Breast epithelium (tissue), 4 donors: ENCODE measurements around the gene TIMM22. TPM values are rescaled to one million over a fixed set of nuclear protein-coding genes. Genes with fewer than 3 reads are reported as not detected.

Experiments
- DNase-seq, 2 donors: peaks; one replicate each; pipeline ENCODE4 v3.0.0-alpha.2; 2019; ENCODE audit warnings: low spot score in 2 of 2
- H3K27ac ChIP-seq, 2 donors: fragments of 200-600 bp; sonication (generic) in 1 of 2; one replicate each; pipeline ENCODE4 v1.5.1; 2016 to 2019; ENCODE audit warnings: mild to moderate bottlenecking in 1 of 2
- H3K27me3 ChIP-seq, 2 donors: fragments of 200-600 bp; sonication (generic) in 1 of 2; one replicate each; pipeline versions ENCODE4 v1.5.1 to v1.6.0; 2017 to 2019; ENCODE audit warnings: control low read depth in 1 of 2, mild to moderate bottlenecking in 1 of 2
- H3K36me3 ChIP-seq: fragments of 200-600 bp; one replicate; pipeline ENCODE4 v1.5.1; 2019
- H3K4me1 ChIP-seq, 2 donors: fragments of 200-600 bp; sonication (generic); one replicate each; pipeline ENCODE4 v1.5.1; 2016 to 2019; ENCODE audit warnings: control low read depth in 1 of 2
- H3K4me3 ChIP-seq, 3 donors: fragments of 200-600 bp; sonication (generic); 1 replicate in 2 of 3; 2 replicates in 1 of 3; pipeline ENCODE4 v1.5.1; 2016 to 2019; ENCODE audit warnings: mild to moderate bottlenecking in 3 of 3, moderate library complexity in 2 of 3
- H3K9me3 ChIP-seq, 2 donors: fragments of 200-600 bp; sonication (generic) in 1 of 2; one replicate each; pipeline ENCODE4 v1.5.1; 2016 to 2019; ENCODE audit warnings: control low read depth in 1 of 2
- CTCF ChIP-seq, 3 donors: fragments of 450-650 bp; IDR thresholded peaks; one replicate each; pipeline ENCODE4 v1.5.1; 2016 to 2017; ENCODE audit warnings: antibody characterized with exemption in 3 of 3, mild to moderate bottlenecking in 3 of 3, moderate library complexity in 3 of 3
- POLR2A ChIP-seq: fragments of 450-650 bp; IDR thresholded peaks from one replicate; pipeline ENCODE4 v1.6.1; 2016; ENCODE audit warnings: antibody characterized with exemption, mild to moderate bottlenecking, moderate library complexity
- POLR2AphosphoS5 ChIP-seq, 3 donors: sonication (generic); formaldehyde crosslinking; IDR thresholded peaks; one replicate each; pipeline ENCODE4 v1.6.1; 2017; ENCODE audit warnings: antibody characterized with exemption in 3 of 3
- intact Hi-C: fragments of 100-400 bp; cut with DNase I; formaldehyde crosslinking; loops from one replicate; pipeline ENCODE4 v1.15.1; 2023; ENCODE audit warnings: low total_unique reads
- total RNA-seq, 3 donors: library from RNA; depleted of rRNA; stranded (reverse); fragments of >200 nt; gene quantifications; one replicate each; pipeline ENCODE4 v1.1.0, GENCODE V29; 2016

TIMM22 gene
- total RNA-seq, 3 donors from 2014 or later, result 10.1 to 12.0 (median 10.8) TPM

- Histone ChIP-seq H3K4me1 (peaks cover 11 to 24% of the 10 kb centered on the region in 2 donors), H3K9me3 (no peaks in the 10 kb centered on the region), H3K36me3 (no peaks in the 10 kb centered on the region), H3K27ac (peak overlapping the region in 1 of 2 donors; percentile 76), H3K4me3 (no peak overlapping the region), H3K27me3 (no peaks in the 10 kb centered on the region)
- TF ChIP-seq CTCF (IDR thresholded peaks at IDR 0.05), result no peak
- TF ChIP-seq POLR2A, result no peak
- no peak for DNase-seq
- intact Hi-C loops, result no loop called here
These were observed 6.7 kb downstream of the TIMM22 start for GRCh38 chr17:1003633-1003971.

GRCh38 chr17:1003972-1004768, 7.2 kb downstream of the TIMM22 start:
- TF ChIP-seq CTCF (IDR thresholded peaks at IDR 0.05), result no peak
- TF ChIP-seq POLR2A, result no peak
- no peak for TF ChIP-seq POLR2AphosphoS5 (IDR thresholded peaks at IDR 0.05)
- H3K4me3 ChIP-seq, result no peak overlapping the region
- no peaks in the 10 kb centered on the region for H3K36me3 ChIP-seq
- intact Hi-C loops, result no loop called here
- H3K4me1 ChIP-seq, result peaks cover 11 to 21% of the 10 kb centered on the region in 2 donors
- H3K27ac ChIP-seq, result peak overlapping the region; percentile 29 to 76
- DNase-seq, result no peak
- H3K9me3 ChIP-seq, result no peaks in the 10 kb centered on the region
- H3K27me3 ChIP-seq, result no peaks in the 10 kb centered on the region

- Histone ChIP-seq H3K9me3 (no peaks in the 10 kb centered on the region), H3K36me3 (no peaks in the 10 kb centered on the region), H3K4me1 (peaks cover 11 to 21% of the 10 kb centered on the region in 2 donors), H3K27me3 (no peaks in the 10 kb centered on the region), H3K4me3 (no peak overlapping the region), H3K27ac (peak overlapping the region; percentile 73 to 76)
- TF ChIP-seq POLR2AphosphoS5 (IDR thresholded peaks at IDR 0.05) (no peak), POLR2A (no peak), CTCF (IDR thresholded peaks at IDR 0.05) (no peak)
- intact Hi-C loops, result no loop called here
- DNase-seq, result no peak
These were observed 7.9 kb downstream of the TIMM22 start for GRCh38 chr17:1004769-1005295.

- no peaks in the 10 kb centered on the region for H3K9me3 ChIP-seq
- peak; percentile 58 to 75 for DNase-seq
- no peaks in the 10 kb centered on the region for H3K27me3 ChIP-seq
- TF ChIP-seq POLR2A (no peak), POLR2AphosphoS5 (IDR thresholded peaks at IDR 0.05) (peak in 2 of 3 donors; percentile 29 to 33)
- peak overlapping the region in 2 of 3 donors; percentile 0 to 25 for H3K4me3 ChIP-seq
- peak overlapping the region; percentile 73 to 76 for H3K27ac ChIP-seq
- no peaks in the 10 kb centered on the region for H3K36me3 ChIP-seq
- intact Hi-C loops, result no loop called here
- peaks cover 11 to 21% of the 10 kb centered on the region in 2 donors for H3K4me1 ChIP-seq
These were observed 8.5 kb downstream of the TIMM22 start for GRCh38 chr17:1005361-1005946.

- intact Hi-C loops, result no loop called here
- no peak for TF ChIP-seq CTCF (IDR thresholded peaks at IDR 0.05)
- TF ChIP-seq POLR2AphosphoS5 (IDR thresholded peaks at IDR 0.05), result no peak
- TF ChIP-seq POLR2A, result no peak
- DNase-seq, result peak; percentile 46 to 58
- peak overlapping the region in 2 of 3 donors; percentile 0 to 25 for H3K4me3 ChIP-seq
- H3K4me1 ChIP-seq, result peaks cover 11 to 21% of the 10 kb centered on the region in 2 donors
- peak overlapping the region; percentile 73 to 76 for H3K27ac ChIP-seq
- H3K9me3 ChIP-seq, result no peaks in the 10 kb centered on the region
- no peaks in the 10 kb centered on the region for H3K36me3 ChIP-seq
- no peaks in the 10 kb centered on the region for H3K27me3 ChIP-seq
These were observed 9.1 kb downstream of the TIMM22 start for GRCh38 chr17:1006054-1006453.
